IMR-90 (cell line): ENCODE measurements around the gene DOCK9. TPM values are rescaled to one million over a fixed set of nuclear protein-coding genes. Genes with fewer than 3 reads are reported as not detected.

ENCODE experiments used
- ATAC-seq: fragments of 200-7000 bp; cut with Tn5 transposase; 2 replicates; pipeline ENCODE4 v1.9.1; 2020; ENCODE audit warnings: low read depth, mild to moderate bottlenecking, moderate library complexity
- BruUV-seq: library from RNA; stranded (reverse); fragments of 400-500 nt; replicated peaks from 2 replicates; lab custom pipeline; 2021; lab: Mats Ljungman, UMichigan
- CTCF ChIA-PET: fragments of 300-600 bp; formaldehyde crosslinking; extraction: SDS; loops from one replicate; lab custom pipeline; 2021; ENCODE audit warnings: antibody characterized with exemption; lab: Yijun Ruan, JAX
- POLR2A ChIA-PET: fragments of 300-600 bp; sonication (Branson Sonifier 250); formaldehyde crosslinking; loops from one replicate; lab custom pipeline; 2022; ENCODE audit warnings: antibody characterized with exemption; ENCODE audit not compliant: unreplicated experiment; lab: Charles Lee
- DNase-seq: peaks from one replicate; pipeline ENCODE4 v3.0.0; 2013
- H2AFZ ChIP-seq: replicated peaks from 2 replicates; pipeline ENCODE3; 2013; ENCODE audit warnings: low read length, mild to moderate bottlenecking; ENCODE audit not compliant: poor library complexity
- H2AK5ac ChIP-seq: 2 replicates; pipeline ENCODE4 v1.6.1; 2013; ENCODE audit warnings: low read depth, low read length, inconsistent platforms
- H2AK9ac ChIP-seq: replicated peaks from 2 replicates; pipeline ENCODE3; 2013; ENCODE audit warnings: mild to moderate bottlenecking, low read depth, low read length, moderate library complexity; ENCODE audit not compliant: poor library complexity
- H2BK120ac ChIP-seq: 2 replicates; pipeline ENCODE4 v1.6.1; 2013; ENCODE audit warnings: low read depth, low read length, inconsistent platforms
- H2BK15ac ChIP-seq: 3 replicates; pipeline ENCODE4 v1.6.1; 2013; ENCODE audit warnings: low read depth, low read length, inconsistent platforms
- H2BK20ac ChIP-seq: 2 replicates; pipeline ENCODE4 v1.6.1; 2013; ENCODE audit warnings: low read depth, mild to moderate bottlenecking, inconsistent platforms, low read length, moderate library complexity
- H2BK5ac ChIP-seq: 2 replicates; pipeline ENCODE4 v1.6.1; 2013; ENCODE audit warnings: mild to moderate bottlenecking, low read depth, low read length, inconsistent platforms; ENCODE audit not compliant: poor library complexity, severe bottlenecking
- H3K14ac ChIP-seq: replicated peaks from 2 replicates; pipeline ENCODE4 v1.6.1; 2013; ENCODE audit warnings: low read depth, low read length, inconsistent platforms
- H3K18ac ChIP-seq: 2 replicates; pipeline ENCODE4 v1.6.1; 2013; ENCODE audit warnings: low read depth, low read length, control low read depth
- H3K23ac ChIP-seq: 2 replicates; pipeline ENCODE4 v1.6.1; 2013; ENCODE audit warnings: low read depth, low read length, inconsistent platforms
- H3K27ac ChIP-seq: 2 replicates; pipeline ENCODE4 v1.5.1; 2013; ENCODE audit warnings: mild to moderate bottlenecking, control low read depth, low read length; ENCODE audit not compliant: insufficient read depth
- H3K27me3 ChIP-seq: 2 replicates; pipeline ENCODE4 v1.6.1; 2013; ENCODE audit warnings: low read length; ENCODE audit not compliant: control insufficient read depth, insufficient read depth
- H3K36me3 ChIP-seq: 2 replicates; pipeline ENCODE4 v1.6.1; 2013; ENCODE audit warnings: low read length, mixed read lengths; ENCODE audit not compliant: control insufficient read depth, insufficient read depth
- H3K4ac ChIP-seq: 2 replicates; pipeline ENCODE4 v1.6.1; 2013; ENCODE audit warnings: low read depth, low read length, inconsistent platforms
- H3K4me1 ChIP-seq: 2 replicates; pipeline ENCODE4 v1.6.1; 2013; ENCODE audit warnings: low read length, mixed read lengths; ENCODE audit not compliant: control insufficient read depth, insufficient read depth
- H3K4me2 ChIP-seq: 2 replicates; pipeline ENCODE4 v1.6.1; 2013; ENCODE audit warnings: low read depth, mild to moderate bottlenecking, control low read depth, low read length, moderate library complexity
- H3K4me3 ChIP-seq: 2 replicates; pipeline ENCODE4 v1.5.1; 2013; ENCODE audit warnings: low read depth, mild to moderate bottlenecking, control low read depth, low read length, moderate library complexity; ENCODE audit not compliant: insufficient read depth
- H3K56ac ChIP-seq: 2 replicates; pipeline ENCODE4 v1.6.1; 2013; ENCODE audit warnings: low read length, inconsistent platforms; ENCODE audit not compliant: insufficient read depth; ENCODE audit errors: extremely low read depth
- H3K79me1 ChIP-seq, 2 experiments: 2 replicates each; pipeline ENCODE4 v1.6.1; 2013; ENCODE audit warnings: low read length in 2 of 2, inconsistent platforms in 1 of 2, low read depth in 1 of 2
- H3K9ac ChIP-seq: 2 replicates; pipeline ENCODE4 v1.6.1; 2013; ENCODE audit warnings: low read depth, low read length, control low read depth
- H3K9me1 ChIP-seq: 2 replicates; pipeline ENCODE4 v1.6.1; 2013; ENCODE audit warnings: low read length, inconsistent platforms; ENCODE audit not compliant: insufficient read depth
- H3K9me3 ChIP-seq: 2 replicates; pipeline ENCODE4 v1.6.1; 2013; ENCODE audit warnings: low read length; ENCODE audit not compliant: control insufficient read depth, insufficient read depth
- H4K20me1 ChIP-seq: 2 replicates; pipeline ENCODE4 v1.6.1; 2013; ENCODE audit warnings: low read length, inconsistent platforms; ENCODE audit not compliant: insufficient read depth
- H4K5ac ChIP-seq: 2 replicates; pipeline ENCODE4 v1.6.1; 2013; ENCODE audit warnings: mild to moderate bottlenecking, low read depth, low read length, control low read depth
- H4K8ac ChIP-seq, 2 experiments: 2 replicates each; pipeline ENCODE4 v1.6.1; 2013; ENCODE audit warnings: low read depth in 2 of 2, low read length in 2 of 2, control low read depth in 1 of 2, inconsistent platforms in 1 of 2
- H4K91ac ChIP-seq: 2 replicates; pipeline ENCODE4 v1.6.1; 2013; ENCODE audit warnings: low read depth, low read length, inconsistent platforms; ENCODE audit not compliant: insufficient read depth
- BHLHE40 ChIP-seq: fragments of 150-350 bp; IDR thresholded peaks from 2 replicates; pipeline ENCODE4 v1.6.1; 2016; ENCODE audit warnings: mild to moderate bottlenecking, low read depth, low read length
- CEBPB ChIP-seq: IDR thresholded peaks from 2 replicates; pipeline ENCODE4 v1.6.1; 2012; ENCODE audit warnings: low read depth, low read length, improper control_type of control experiment
- FOS ChIP-seq: fragments of 150-350 bp; IDR thresholded peaks from 2 replicates; pipeline ENCODE4 v1.6.1; 2016; ENCODE audit warnings: low read depth, low read length
- MAFK ChIP-seq: IDR thresholded peaks from 2 replicates; pipeline ENCODE4 v1.6.1; 2012; ENCODE audit warnings: low read depth, low read length, improper control_type of control experiment
- NFE2L2 ChIP-seq: fragments of 150-350 bp; IDR thresholded peaks from 2 replicates; pipeline ENCODE4 v1.6.1; 2016; ENCODE audit warnings: low read depth, mild to moderate bottlenecking, low read length
- POLR2A ChIP-seq: IDR thresholded peaks from 2 replicates; pipeline ENCODE4 v1.6.1; 2012; ENCODE audit warnings: mild to moderate bottlenecking, low read depth, low read length
- WGBS, 2 experiments: methylation state at CpG; one replicate each; pipeline versions ENCODE4 v1.1.5 to v1.1.7; 2013; ENCODE audit warnings: missing lambda C conversion rate in 2 of 2; ENCODE audit not compliant: insufficient read length in 1 of 2; ENCODE audit errors: extremely low coverage in 2 of 2; 5-methylcytosine and 5-hydroxymethylcytosine counted together
- dilution Hi-C: fragments of 300-500 bp; cut with HindIII; formaldehyde crosslinking; loops from one replicate; pipeline ENCODE4 v1.14.3; 2018; ENCODE audit warnings: low sequenced_read_pairs; ENCODE audit not compliant: unreplicated experiment
- in situ Hi-C: fragments of 300-500 bp; cut with MboI; formaldehyde crosslinking; loops from 3 replicates; pipeline ENCODE4 v1.14.3; 2019; ENCODE audit warnings: low sequenced_read_pairs, inconsistent platforms, mixed read lengths
- intact Hi-C: fragments of 100-400 bp; cut with micrococcal nuclease; formaldehyde crosslinking; loops from 2 replicates; pipeline ENCODE4 v1.10.0; 2022
- polyA plus RNA-seq, 3 experiments: library from polyadenylated mRNA; depleted of rRNA; stranded (reverse); fragments of >200 nt; gene quantifications; 2 replicates each; pipeline ENCODE4 v1.2.3, GENCODE V29; 2012; ENCODE audit warnings: low replicate concordance in 1 of 3
- total RNA-seq: library from RNA; depleted of rRNA; stranded (reverse); fragments of >200 nt; gene quantifications from 2 replicates; pipeline ENCODE4 v1.2.3, GENCODE V29; 2012
- TF ChIP-seq, protein P1 (sequence below): conservative IDR thresholded peaks from 2 replicates; pipeline ENCODE4 v1.5.1; 2012; ENCODE audit warnings: mild to moderate bottlenecking, low read depth, low read length, improper control_type of control experiment

DOCK9 gene
- total and polyA plus RNA-seq, 2 of the 4 experiments (the other 2 are of a cell fraction): 4.8 to 7.2 TPM

DNA sequence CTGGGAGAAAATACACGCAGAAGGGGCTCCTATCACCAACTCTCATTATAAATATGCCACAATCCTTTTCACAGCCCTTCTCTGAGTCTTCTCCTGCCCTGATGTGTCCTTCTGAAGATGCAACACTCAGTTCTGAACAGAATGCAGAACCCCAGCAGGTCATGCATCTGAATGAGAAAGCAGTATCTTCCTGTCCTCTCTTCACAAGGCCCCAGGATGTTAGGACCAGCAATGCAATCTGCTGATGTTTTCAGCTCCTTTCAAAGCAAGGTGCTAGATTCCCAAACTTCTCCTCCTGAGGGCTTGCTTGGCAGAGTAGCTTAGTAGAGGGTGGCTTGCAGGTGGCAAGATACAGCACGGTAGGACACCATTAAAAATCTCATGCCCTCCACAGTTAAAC is 22.3 kb upstream of the DOCK9 start:
- DNase-seq: no peak

More for the DNA sequence above, 22.3 kb upstream of the DOCK9 start:
- Histone ChIP-seq H3K27me3 (peaks cover 9% of the 10 kb centered on the region; the same call in 1 of the 2 replicates), H3K4me1 (no peaks in the 10 kb centered on the region), H3K14ac (no peak overlapping the region), H3K4me2 (no peak overlapping the region), H4K8ac (no peak overlapping the region), H3K23ac (peak overlapping the region; percentile 17; the same call in 1 of the 2 replicates), H2BK15ac (no peak overlapping the region), H2BK5ac (no peak overlapping the region), H3K4me3 (no peak overlapping the region), H2BK20ac (no peak overlapping the region), H4K20me1 (no peaks in the 10 kb centered on the region), H3K9ac (no peak overlapping the region), H2BK120ac (no peak overlapping the region), H4K5ac (no peak overlapping the region), H3K4ac (no peak overlapping the region), H3K79me1 (peaks cover 0 to 13% of the 10 kb centered on the region in 2 experiments; a peak in 2 of 4 replicates), H2AFZ (no peak overlapping the region), H3K9me1 (peaks cover 12% of the 10 kb centered on the region; the same call in 1 of the 2 replicates), H3K36me3 (no peaks in the 10 kb centered on the region), H2AK9ac (no peak overlapping the region), H3K18ac (no peak overlapping the region), H3K27ac (no peak overlapping the region), H4K91ac (no peak overlapping the region), H3K9me3 (no peaks in the 10 kb centered on the region), H2AK5ac (no peak overlapping the region), H3K56ac (no peak overlapping the region)
- WGBS, 2 experiments: no CpG with 5 or more reads among the region's 2 CpGs
- no peak for TF ChIP-seq POLR2A
- no peak for TF ChIP-seq FOS
- no peak for TF ChIP-seq MAFK
- no peak for TF ChIP-seq BHLHE40
- TF ChIP-seq, protein P1, sequence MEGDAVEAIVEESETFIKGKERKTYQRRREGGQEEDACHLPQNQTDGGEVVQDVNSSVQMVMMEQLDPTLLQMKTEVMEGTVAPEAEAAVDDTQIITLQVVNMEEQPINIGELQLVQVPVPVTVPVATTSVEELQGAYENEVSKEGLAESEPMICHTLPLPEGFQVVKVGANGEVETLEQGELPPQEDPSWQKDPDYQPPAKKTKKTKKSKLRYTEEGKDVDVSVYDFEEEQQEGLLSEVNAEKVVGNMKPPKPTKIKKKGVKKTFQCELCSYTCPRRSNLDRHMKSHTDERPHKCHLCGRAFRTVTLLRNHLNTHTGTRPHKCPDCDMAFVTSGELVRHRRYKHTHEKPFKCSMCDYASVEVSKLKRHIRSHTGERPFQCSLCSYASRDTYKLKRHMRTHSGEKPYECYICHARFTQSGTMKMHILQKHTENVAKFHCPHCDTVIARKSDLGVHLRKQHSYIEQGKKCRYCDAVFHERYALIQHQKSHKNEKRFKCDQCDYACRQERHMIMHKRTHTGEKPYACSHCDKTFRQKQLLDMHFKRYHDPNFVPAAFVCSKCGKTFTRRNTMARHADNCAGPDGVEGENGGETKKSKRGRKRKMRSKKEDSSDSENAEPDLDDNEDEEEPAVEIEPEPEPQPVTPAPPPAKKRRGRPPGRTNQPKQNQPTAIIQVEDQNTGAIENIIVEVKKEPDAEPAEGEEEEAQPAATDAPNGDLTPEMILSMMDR: no peak
- no peak for TF ChIP-seq CEBPB
- TF ChIP-seq NFE2L2: no peak
- in situ Hi-C loops: no loop called here
- dilution Hi-C loops: no loop called here
- BruUV-seq: no TSS peak
- no peak for ATAC-seq
- intact Hi-C loops: no loop called here
- POLR2A ChIA-PET: no interaction called here
- CTCF ChIA-PET: no interaction called here
